ENCODE data around the gene PMVK.

The PMVK gene

GRCh38 chr1:154945962-154946850 is 9.7 kb upstream of the PMVK start:
- DNase-seq (ENCODE audit: low spot score), result no peak

GRCh38 chr1:154945160-154945961 is 8.8 kb upstream of the PMVK start:
- no peak for DNase-seq (ENCODE audit: low spot score)

GRCh38 chr1:154944401-154945159 is 8.1 kb upstream of the PMVK start:
- DNase-seq (ENCODE audit: low spot score), result peak; percentile 60

GRCh38 chr1:154943649-154944400 is 7.3 kb upstream of the PMVK start:
- DNase-seq (ENCODE audit: low spot score), result peak; percentile 75

GRCh38 chr1:154941333-154942013 is 5.0 kb upstream of the PMVK start:
- no peak for DNase-seq (ENCODE audit: low spot score)

GRCh38 chr1:154940651-154941194 is 4.2 kb upstream of the PMVK start:
- no peak for DNase-seq (ENCODE audit: low spot score)

- no peak for DNase-seq (ENCODE audit: low spot score)
Observed at GRCh38 chr1:154940213-154940560, 3.7 kb upstream of the PMVK start.

GRCh38 chr1:154938604-154939399 is 2.3 kb upstream of the PMVK start:
- DNase-seq (ENCODE audit: low spot score), result no peak

- DNase-seq (ENCODE audit: low spot score), result no peak
Observed at GRCh38 chr1:154937988-154938386, 1.5 kb upstream of the PMVK start.

GRCh38 chr1:154937085-154937987 is 817 bp upstream of the PMVK start:
- peak; percentile 89 for DNase-seq (ENCODE audit: low spot score)

GRCh38 chr1:154935749-154936554 is 567 bp downstream of the PMVK start:
- DNase-seq (ENCODE audit: low spot score), result no peak

GRCh38 chr1:154934358-154934948 is 2.1 kb downstream of the PMVK start:
- DNase-seq (ENCODE audit: low spot score), result no peak

GRCh38 chr1:154931940-154932487 is 4.5 kb downstream of the PMVK start:
- DNase-seq (ENCODE audit: low spot score), result no peak

- no peak for DNase-seq (ENCODE audit: low spot score)
Observed at GRCh38 chr1:154926201-154926600, 10.3 kb downstream of the PMVK start.

- no peak for DNase-seq (ENCODE audit: low spot score)
Observed at GRCh38 chr1:154925335-154926170, 11.0 kb downstream of the PMVK start.

- no peak for DNase-seq (ENCODE audit: low spot score)
Observed at GRCh38 chr1:154923695-154924094, 12.8 kb downstream of the PMVK start.

All from HuH-7.5 (cell line).